Lung (tissue), 12 donors: ENCODE data around the gene LURAP1L. TPM values are rescaled to one million over a fixed set of nuclear protein-coding genes. Genes with fewer than 3 reads are reported as not detected.

Source experiments
- ATAC-seq: fragments of 200-7000 bp; cut with Tn5 transposase; one replicate; pipeline ENCODE4 v1.9.1; 2020; ENCODE audit warnings: moderate number of reproducible peaks; ENCODE audit not compliant: insufficient read depth, low FRiP score
- DNase-seq, 3 donors: peaks; one replicate each; pipeline ENCODE4 v3.0.0-alpha.2; 2013 to 2017
- H3K27ac ChIP-seq, 2 donors: one replicate each; pipeline ENCODE4 v1.5.1; 2013; ENCODE audit warnings: mild to moderate bottlenecking in 2 of 2, moderate library complexity in 2 of 2, control low read depth in 1 of 2, inconsistent platforms in 1 of 2, low read depth in 1 of 2, low read length in 1 of 2
- H3K27me3 ChIP-seq, 3 donors: one replicate each; pipeline ENCODE4 v1.5.1; 2013; ENCODE audit warnings: low read length in 2 of 3; ENCODE audit not compliant: control insufficient read depth in 3 of 3, insufficient read depth in 3 of 3
- H3K36me3 ChIP-seq, 4 donors: one replicate each; pipeline ENCODE4 v1.5.1; 2013; ENCODE audit warnings: low read length in 4 of 4, mild to moderate bottlenecking in 1 of 4, moderate library complexity in 1 of 4; ENCODE audit not compliant: control insufficient read depth in 4 of 4, insufficient read depth in 4 of 4
- H3K4me1 ChIP-seq, 5 donors: one replicate each; pipeline ENCODE4 v1.5.1; 2013; ENCODE audit warnings: low read length in 5 of 5, mild to moderate bottlenecking in 2 of 5, moderate library complexity in 1 of 5; ENCODE audit not compliant: control insufficient read depth in 5 of 5, insufficient read depth in 5 of 5
- H3K4me3 ChIP-seq: one replicate; pipeline ENCODE4 v1.5.1; 2013; ENCODE audit warnings: mild to moderate bottlenecking, control low read depth, moderate library complexity
- H3K9ac ChIP-seq, 2 donors: one replicate each; pipeline ENCODE4 v1.5.1; 2013; ENCODE audit warnings: low read length in 2 of 2, control low read depth in 1 of 2; ENCODE audit not compliant: insufficient read depth in 1 of 2
- H3K9me3 ChIP-seq, 4 donors: one replicate each; pipeline ENCODE4 v1.5.1; 2013; ENCODE audit warnings: low read length in 3 of 4, mild to moderate bottlenecking in 1 of 4, moderate library complexity in 1 of 4; ENCODE audit not compliant: control insufficient read depth in 4 of 4, insufficient read depth in 3 of 4
- CTCF ChIP-seq: IDR thresholded peaks from 2 replicates; pipeline ENCODE4 v1.5.1; 2012; ENCODE audit warnings: mild to moderate bottlenecking; ENCODE audit errors: control extremely low read depth, extremely low read depth
- WGBS, 2 donors: extraction: QIAGEN DNeasy Blood & Tissue Kit; methylation state at CpG; one replicate each; pipeline ENCODE4 v1.1.7; 2013; 5-methylcytosine and 5-hydroxymethylcytosine counted together
- polyA plus RNA-seq, 2 donors: library from polyadenylated mRNA; stranded (reverse); fragments of 200-250 nt; gene quantifications; one replicate each; pipeline ENCODE4 v1.2.1, GENCODE V29; 2013
- total RNA-seq, 2 donors: library from RNA; depleted of rRNA in 1 of 2; stranded (reverse); fragments of >200 nt in 1 of 2; gene quantifications; one replicate each; pipeline ENCODE4 v1.2.1, GENCODE V29; 2014 to 2021
- donor health status: control.
- donor health status: control.
- donor health status: Bipolar disorder and iron deficiency.
- donor health status: healthy.
- donor health status: DM: yes; HTN: yes; CAD: no.

LURAP1L gene
- total and polyA plus RNA-seq, 4 donors, result 24.9 to 104 (median 30.1) TPM

- Histone ChIP-seq H3K27ac (no peak overlapping the region), H3K27me3 (no peaks in the 10 kb centered on the region), H3K9me3 (no peaks in the 10 kb centered on the region), H3K4me1 (peaks cover 0 to 65% (median 10%) of the 10 kb centered on the region in 5 donors), H3K9ac (no peak overlapping the region), H3K36me3 (peaks cover 0 to 4% (median 2%) of the 10 kb centered on the region in 4 donors), H3K4me3 (no peak overlapping the region)
- ATAC-seq, result no peak
- TF ChIP-seq CTCF, result no peak
- DNase-seq, result no peak
- 75 to 83% methylated on average over 1 of the region's 1 CpG for WGBS, 2 donors
Observed at GRCh38 chr9:12798066-12798770, 23.4 kb downstream of the LURAP1L start.

- Histone ChIP-seq H3K4me3 (no peak overlapping the region), H3K27me3 (no peaks in the 10 kb centered on the region), H3K36me3 (peaks cover 0 to 4% (median 2%) of the 10 kb centered on the region in 4 donors), H3K9ac (no peak overlapping the region), H3K4me1 (peaks cover 1 to 40% (median 10%) of the 10 kb centered on the region in 5 donors), H3K9me3 (no peaks in the 10 kb centered on the region), H3K27ac (no peak overlapping the region)
- no peak for ATAC-seq
- 89 to 92% methylated on average over 2 of the region's 2 CpGs for WGBS, 2 donors
- no peak for TF ChIP-seq CTCF
- no peak for DNase-seq
Observed at GRCh38 chr9:12801187-12801586, 26.4 kb downstream of the LURAP1L start.

GRCh38 chr9:12801663-12802062 is 26.8 kb downstream of the LURAP1L start:
- Histone ChIP-seq H3K4me3 (no peak overlapping the region), H3K9me3 (no peaks in the 10 kb centered on the region), H3K36me3 (peaks cover 0 to 4% (median 2%) of the 10 kb centered on the region in 4 donors), H3K27ac (no peak overlapping the region), H3K9ac (no peak overlapping the region), H3K4me1 (peaks cover 1 to 37% (median 9%) of the 10 kb centered on the region in 5 donors), H3K27me3 (no peaks in the 10 kb centered on the region)
- DNase-seq (peak in 2 of 3 donors; percentile 48 to 66), ATAC-seq (no peak)
- TF ChIP-seq CTCF, result no peak
